GM12878 (cell line): ENCODE data around the gene IZUMO1. TPM values are rescaled to one million over a fixed set of nuclear protein-coding genes. Genes with fewer than 3 reads are reported as not detected.

ENCODE experiments used
- ATAC-seq: fragments of 200-7000 bp; cut with Tn5 transposase; 3 replicates; pipeline ENCODE4 v1.9.1; 2020; ENCODE audit warnings: mild to moderate bottlenecking, moderate library complexity
- BruUV-seq: library from RNA; stranded (reverse); fragments of 400-500 nt; replicated peaks from 2 replicates; lab custom pipeline; 2021; lab: Mats Ljungman, UMichigan
- CTCF ChIA-PET: fragments of 300-600 bp; sonication (Branson Sonifier 250); formaldehyde crosslinking; extraction: SDS; loops from one replicate; lab custom pipeline; 2021; ENCODE audit warnings: inconsistent platforms; lab: Yijun Ruan, JAX
- POLR2A ChIA-PET: fragments of 350-600 bp; formaldehyde crosslinking; extraction: SDS; loops from one replicate; lab custom pipeline; 2021; ENCODE audit warnings: inconsistent platforms; lab: Charles Lee
- RAD21 ChIA-PET: fragments of 300-600 bp; sonication (Branson Sonifier 250); formaldehyde crosslinking; loops from one replicate; lab custom pipeline; 2023; ENCODE audit warnings: antibody characterized with exemption; ENCODE audit not compliant: unreplicated experiment; lab: Charles Lee
- SMC1A ChIA-PET: fragments of 300-600 bp; sonication (Branson Sonifier 250); formaldehyde crosslinking; loops from one replicate; lab custom pipeline; 2023; ENCODE audit not compliant: unreplicated experiment, uncharacterized antibody; lab: Charles Lee
- DNase-seq: peaks from one replicate; pipeline ENCODE4 v3.0.0-alpha.2; 2011; ENCODE audit warnings: low read depth, low spot score
- FAIRE-seq: peaks from 3 replicates; lab custom pipeline; 2011; peaks lifted over from hg19 to GRCh38; lab: Jason Lieb, UNC
- H2AFZ ChIP-seq: 2 replicates; pipeline ENCODE4 v1.6.0; 2011; ENCODE audit warnings: low read depth, low read length, control low read depth; ENCODE audit not compliant: control insufficient read depth
- H3K27ac ChIP-seq: 2 replicates; pipeline ENCODE4 v1.5.1; 2011; ENCODE audit warnings: control low read depth; ENCODE audit not compliant: control insufficient read depth, insufficient read depth
- H3K27me3 ChIP-seq, 2 experiments: replicated peaks in 1 of 2; 2 replicates each; pipeline versions ENCODE4 v1.6.0 to v1.6.1; 2011; ENCODE audit warnings: low read length in 1 of 2; ENCODE audit not compliant: control insufficient read depth in 2 of 2, insufficient read depth in 2 of 2
- H3K36me3 ChIP-seq, 2 experiments: 2 replicates each; pipeline ENCODE4 v1.5.1; 2011; ENCODE audit warnings: low read length in 1 of 2; ENCODE audit not compliant: control insufficient read depth in 2 of 2, insufficient read depth in 2 of 2
- H3K4me1 ChIP-seq: 2 replicates; pipeline ENCODE4 v1.6.1; 2011; ENCODE audit warnings: mild to moderate bottlenecking, low read length, moderate library complexity, mixed read lengths; ENCODE audit not compliant: control insufficient read depth, insufficient read depth
- H3K4me2 ChIP-seq: 2 replicates; pipeline ENCODE4 v1.6.0; 2011; ENCODE audit warnings: control low read depth; ENCODE audit not compliant: control insufficient read depth, insufficient read depth
- H3K4me3 ChIP-seq: fragments of 200-600 bp; sonication (generic); 2 replicates; pipeline ENCODE4 v1.5.1; 2016
- H3K79me2 ChIP-seq: 2 replicates; pipeline ENCODE4 v1.6.0; 2011; ENCODE audit warnings: low read length; ENCODE audit not compliant: control insufficient read depth, insufficient read depth
- H3K9ac ChIP-seq: 2 replicates; pipeline ENCODE4 v1.8.0; 2011; ENCODE audit warnings: low read length, control low read depth, mixed read lengths; ENCODE audit not compliant: control insufficient read depth, insufficient read depth
- H3K9me3 ChIP-seq: replicated peaks from 3 replicates; pipeline ENCODE4 v1.5.1; 2011; ENCODE audit warnings: mild to moderate bottlenecking, low read length; ENCODE audit not compliant: control insufficient read depth, insufficient read depth
- H4K20me1 ChIP-seq: 2 replicates; pipeline ENCODE4 v1.6.0; 2011; ENCODE audit not compliant: control insufficient read depth, insufficient read depth
- BACH1 ChIP-seq: fragments of 450-650 bp; IDR thresholded peaks from 2 replicates; pipeline ENCODE4 v1.6.1; 2017; ENCODE audit warnings: mild to moderate bottlenecking, borderline replicate concordance
- BRCA1 ChIP-seq: IDR thresholded peaks from 2 replicates; pipeline ENCODE4 v1.6.1; 2011; ENCODE audit warnings: low read depth, low read length, improper control_type of control experiment
- CEBPZ ChIP-seq: fragments of 150-350 bp; IDR thresholded peaks from 2 replicates; pipeline ENCODE4 v1.6.1; 2016; ENCODE audit warnings: low read depth, low read length
- CHD2 ChIP-seq: IDR thresholded peaks from 2 replicates; pipeline ENCODE4 v1.6.1; 2011; ENCODE audit warnings: low read depth, low read length, improper control_type of control experiment, borderline replicate concordance
- CREB1 ChIP-seq: IDR thresholded peaks from 2 replicates; pipeline ENCODE4 v1.6.1; 2012; ENCODE audit warnings: low read depth, mild to moderate bottlenecking, inconsistent platforms
- CTCF ChIP-seq, 3 experiments: IDR thresholded peaks in 2 of 3; conservative IDR thresholded peaks in 1 of 3; 2 replicates each; pipeline ENCODE4 v1.5.1; 2011; ENCODE audit warnings: low read depth in 3 of 3, low read length in 3 of 3, mild to moderate bottlenecking in 3 of 3, control low read depth in 2 of 3, moderate library complexity in 2 of 3, inconsistent platforms in 1 of 3, mixed read lengths in 1 of 3; ENCODE audit not compliant: control insufficient read depth in 2 of 3, insufficient read depth in 1 of 3; ENCODE audit errors: extremely low read depth in 1 of 3
- IRF4 ChIP-seq: IDR thresholded peaks from 2 replicates; pipeline ENCODE4 v1.6.1; 2011; ENCODE audit warnings: low read depth, low read length
- LARP7 ChIP-seq: fragments of 450-650 bp; IDR thresholded peaks from 2 replicates; pipeline ENCODE4 v1.6.1; 2017; ENCODE audit warnings: mild to moderate bottlenecking
- MXI1 ChIP-seq: fragments of 150-350 bp; IDR thresholded peaks from 2 replicates; pipeline ENCODE4 v1.6.1; 2011; ENCODE audit warnings: low read depth, mild to moderate bottlenecking, inconsistent platforms, low read length, improper control_type of control experiment
- NFYB ChIP-seq: IDR thresholded peaks from 2 replicates; pipeline ENCODE4 v1.6.1; 2011; ENCODE audit warnings: low read depth, mild to moderate bottlenecking, low read length, improper control_type of control experiment, moderate library complexity; ENCODE audit not compliant: insufficient read depth
- PKNOX1 ChIP-seq: fragments of 450-650 bp; IDR thresholded peaks from 2 replicates; pipeline ENCODE4 v1.6.1; 2016; ENCODE audit warnings: mild to moderate bottlenecking
- RFX5 ChIP-seq: IDR thresholded peaks from 2 replicates; pipeline ENCODE4 v1.6.1; 2011; ENCODE audit warnings: low read depth, low read length, improper control_type of control experiment
- SREBF1 ChIP-seq: IDR thresholded peaks from 2 replicates; pipeline ENCODE4 v1.6.1; 2012; ENCODE audit warnings: mild to moderate bottlenecking, low read length
- SRF ChIP-seq, 2 experiments: IDR thresholded peaks; 2 replicates each; pipeline ENCODE4 v1.6.1; 2011; ENCODE audit warnings: low read depth in 2 of 2, low read length in 2 of 2, mild to moderate bottlenecking in 1 of 2, moderate library complexity in 1 of 2
- USF1 ChIP-seq: IDR thresholded peaks from 2 replicates; pipeline ENCODE4 v1.6.1; 2011; ENCODE audit warnings: borderline replicate concordance, low read depth, mild to moderate bottlenecking, moderate library complexity, mixed read lengths, low read length; ENCODE audit not compliant: insufficient read depth; ENCODE audit errors: extremely low read length
- USF2 ChIP-seq: IDR thresholded peaks from 2 replicates; pipeline ENCODE4 v1.6.1; 2011; ENCODE audit warnings: low read depth, low read length, improper control_type of control experiment, borderline replicate concordance
- WGBS: methylation state at CpG from one replicate; pipeline ENCODE4 v1.1.6; 2016; ENCODE audit warnings: low lambda C conversion rate; ENCODE audit not compliant: insufficient replicate concordance, insufficient coverage; ENCODE audit errors: missing lambda C conversion rate; 5-methylcytosine and 5-hydroxymethylcytosine counted together
- in situ Hi-C: fragments of 300-500 bp; cut with MboI; formaldehyde crosslinking; loops from 9 replicates; pipeline ENCODE4 v1.14.3; 2018; ENCODE audit warnings: mixed read lengths
- intact Hi-C: fragments of 100-400 bp; cut with micrococcal nuclease; formaldehyde crosslinking; loops from one replicate; pipeline ENCODE4 v1.14.2; 2022; ENCODE audit not compliant: unreplicated experiment
- polyA plus RNA-seq, 11 experiments: library from polyadenylated mRNA; depleted of rRNA in 4 of 11; unstranded in 6 of 11; stranded (reverse) in 5 of 11; fragments of >200 nt; fragmentation: Nextera tagmentation in 4 of 11; fragmentation: Illumina TruSeq in 1 of 11; extraction: Ambion mirVana in 4 of 11; extraction: Trizol in 1 of 11; gene quantifications; 1 replicate in 1 of 11; 2 replicates in 10 of 11; pipeline versions ENCODE4 v1.2.1 to v1.2.3, GENCODE V29; 2011 to 2016; ENCODE audit warnings: inconsistent platforms in 2 of 11, missing spikeins in 2 of 11, low read depth in 1 of 11
- total RNA-seq, 4 experiments: library from RNA; depleted of rRNA in 3 of 4; stranded (reverse); fragments of >200 nt in 3 of 4; fragmentation: Illumina TruSeq in 1 of 4; extraction: Trizol in 1 of 4; gene quantifications; 2 replicates each; pipeline versions ENCODE4 v1.2.1 to v1.2.3, GENCODE V29; 2013 to 2021

IZUMO1 gene
- total and polyA plus RNA-seq, 10 of the 15 experiments (the other 5 are each of a cell fraction or from before 2014, with no cell fraction given), result not detected

- BruUV-seq, result no TSS peak
- Histone ChIP-seq H3K36me3 (no peaks in the 10 kb centered on the region), H2AFZ (no peak within 1 kb of the TSS), H3K4me1 (no peaks in the 10 kb centered on the region), H3K9me3 (no peaks in the 10 kb centered on the region), H3K27ac (no peak within 1 kb of the TSS), H4K20me1 (no peaks in the 10 kb centered on the region), H3K79me2 (no peaks in the 10 kb centered on the region), H3K4me3 (no peak within 1 kb of the TSS), H3K27me3 (peaks cover 2 to 6% of the 10 kb centered on the region in 2 experiments; a peak in 3 of 4 replicates), H3K9ac (no peak within 1 kb of the TSS), H3K4me2 (no peak within 1 kb of the TSS)
- SMC1A ChIA-PET, result no interaction called here
- in situ Hi-C loops (no loop called here), intact Hi-C loops (no loop called here)
- RAD21 ChIA-PET, result no interaction called here
- no peak for DNase-seq
- no peak for ATAC-seq
- CTCF ChIA-PET, result no interaction called here
- POLR2A ChIA-PET, result no interaction called here
- no peak for FAIRE-seq
- 59% methylated on average over 4 of the region's 4 CpGs for WGBS
- TF ChIP-seq PKNOX1, result no peak
- no peak for TF ChIP-seq IRF4
- no peak for TF ChIP-seq CTCF (IDR thresholded peaks at IDR 0.05 in 2 of 3, conservative IDR thresholded peaks at IDR 0.05 in 1 of 3; ENCODE audit: control insufficient read depth in 2 of 3, extremely low read depth in 1 of 3, insufficient read depth in 1 of 3, low read depth in 3 of 3, low read length in 3 of 3)
- TF ChIP-seq NFYB, result no peak
- TF ChIP-seq LARP7, result no peak
- TF ChIP-seq CREB1, result no peak
- TF ChIP-seq SRF (IDR thresholded peaks at IDR 0.05; ENCODE audit: low read depth in 2 of 2, low read length in 2 of 2), result no peak
- no peak for TF ChIP-seq SREBF1
- no peak for TF ChIP-seq CHD2
- no peak for TF ChIP-seq MXI1
- no peak for TF ChIP-seq RFX5
- no peak for TF ChIP-seq USF2
- no peak for TF ChIP-seq CEBPZ
- no peak for TF ChIP-seq BRCA1
- TF ChIP-seq USF1, result no peak
- TF ChIP-seq BACH1, result no peak
Measured at GRCh38 chr19:48755084-48755641, 8.5 kb upstream of the IZUMO1 start, which contains the start of gene FGF21. TSS of gene FGF21 (plus strand) at chr19:48755524. CDS start at chr19:48756237, 713 bp downstream.
